Hepatocyte (in vitro differentiated cells): ENCODE data around the gene SIX3.

Experiments
- CTCF ChIP-seq: fragments of 200-600 bp; sonication (generic); IDR thresholded peaks from 2 replicates; pipeline ENCODE4 v1.5.1; 2016; ENCODE audit warnings: antibody characterized with exemption, mild to moderate bottlenecking; ENCODE audit not compliant: poor library complexity
- EZH2 ChIP-seq: fragments of 200-600 bp; sonication (generic); IDR thresholded peaks from 2 replicates; pipeline ENCODE4 v1.6.1; 2016; ENCODE audit warnings: antibody characterized with exemption, mild to moderate bottlenecking, borderline replicate concordance
- EZH2phosphoT487 ChIP-seq: fragments of 200-600 bp; sonication (generic); IDR thresholded peaks from one replicate; pipeline ENCODE4 v1.6.1; 2018; ENCODE audit warnings: antibody characterized with exemption, mild to moderate bottlenecking, low read depth, moderate library complexity; ENCODE audit not compliant: unreplicated experiment, severe bottlenecking

DNA sequence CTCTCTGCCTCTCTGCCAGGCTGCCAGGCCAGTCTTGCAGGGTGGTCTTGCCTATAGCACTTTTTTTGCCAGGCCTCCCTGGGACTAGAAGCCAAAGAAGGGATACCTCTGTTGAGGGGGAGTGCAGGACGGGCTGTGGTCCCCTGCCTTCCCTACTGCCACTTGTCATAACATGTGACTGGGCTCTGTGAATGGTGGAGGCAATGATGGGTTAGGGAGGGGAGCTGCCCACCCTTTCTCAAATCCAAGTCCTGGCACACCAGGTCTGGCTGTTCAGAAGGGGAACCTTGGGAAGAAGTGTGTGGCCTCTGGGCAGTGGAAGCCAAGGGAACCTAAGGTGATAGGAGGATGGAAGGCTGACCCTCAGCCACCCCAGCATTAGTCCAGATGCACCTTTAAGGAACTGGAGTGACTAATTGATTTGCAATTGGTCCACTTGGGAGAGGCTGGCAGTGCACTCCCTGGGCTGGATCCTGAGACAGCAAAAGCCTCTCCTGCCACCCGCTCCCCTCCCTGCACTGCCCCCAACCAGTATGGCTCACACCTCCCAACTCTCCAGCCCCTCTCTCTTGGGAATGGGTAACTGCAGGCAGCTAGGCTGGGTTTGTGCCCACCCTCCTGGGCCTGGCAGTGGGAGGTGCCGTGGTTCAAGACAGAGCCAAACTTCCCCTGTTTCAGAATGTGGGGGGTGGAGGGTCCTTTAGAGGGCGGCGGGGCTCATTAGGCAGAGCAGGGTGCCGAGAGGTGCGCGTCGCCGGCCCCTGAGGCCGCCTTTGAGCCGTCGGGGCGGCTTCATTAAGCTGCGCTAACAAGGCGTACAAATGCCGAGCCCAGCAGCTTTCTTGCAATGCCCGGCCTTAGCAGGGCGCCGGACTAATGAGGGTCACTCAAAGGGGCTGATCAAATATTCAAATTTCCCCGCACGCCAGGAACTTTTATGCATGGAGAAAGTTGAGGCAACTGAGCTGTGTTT is 4.5 kb upstream of the SIX3 start:
- peak; percentile 90 for TF ChIP-seq EZH2
- no peak for TF ChIP-seq CTCF
- TF ChIP-seq EZH2phosphoT487, result peak; percentile 80
